GM18499 (cell line): ENCODE results near the gene D2HGDH.
"Not testable (repeated sequence)": the region's sequence is repeated elsewhere in the genome, so short reads cannot be mapped to it uniquely, and the experiment has no call there.

Source experiments
- ATAC-seq: cut with Tn5 transposase; IDR thresholded peaks from one replicate; pipeline ENCODE4 v1.9.1; 2021; ENCODE audit warnings: moderate number of reproducible peaks; ENCODE audit not compliant: insufficient read depth, unreplicated experiment

The D2HGDH gene

GRCh38 chr2:241803387-241804325 is 69.2 kb downstream of the D2HGDH start:
- ATAC-seq = no peak

DNA sequence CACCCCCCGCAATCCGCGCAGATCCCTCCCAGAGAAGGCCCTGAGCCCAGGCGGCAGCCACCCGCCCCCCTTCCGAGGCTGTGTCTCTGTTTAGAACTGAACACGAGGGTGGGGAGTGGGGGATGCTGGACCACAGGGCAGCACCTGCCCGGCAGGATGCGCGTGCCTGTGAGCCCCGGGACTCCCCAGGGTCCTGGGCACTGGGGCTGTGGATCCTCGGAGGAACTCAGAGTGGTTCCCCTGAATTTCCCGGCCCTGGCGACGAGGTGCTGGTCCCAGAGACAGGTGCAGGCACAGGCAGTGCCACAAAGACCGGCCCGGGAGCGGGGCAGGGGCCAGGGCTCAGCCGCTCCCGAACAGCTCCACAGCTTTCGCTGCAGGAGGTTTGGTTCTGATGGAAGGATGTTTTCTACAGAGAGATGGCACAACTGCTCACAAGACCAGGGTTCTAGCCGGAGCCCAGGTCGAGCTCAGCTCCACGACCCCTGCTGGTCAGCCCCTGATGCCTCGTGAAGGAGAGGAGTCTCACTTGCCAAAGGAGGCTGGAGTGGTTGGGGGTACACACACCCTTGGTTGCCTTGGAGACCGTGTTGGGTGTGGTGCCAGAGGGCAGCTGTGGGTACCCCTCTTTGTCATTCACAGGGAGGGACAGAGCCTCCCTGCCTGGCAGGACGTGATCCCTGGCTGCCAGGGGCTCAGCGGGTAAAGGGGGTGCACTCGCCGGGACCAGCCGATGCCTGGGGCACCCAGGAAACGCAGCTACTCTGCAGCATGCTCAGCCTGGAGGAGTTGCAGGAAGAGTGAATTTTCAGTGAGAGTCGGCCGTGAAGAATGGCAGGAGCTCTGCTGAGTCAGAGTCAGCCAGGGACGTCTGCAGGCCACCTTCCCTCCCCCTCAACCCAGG is 70.1 kb downstream of the D2HGDH start:
- no peak for ATAC-seq

GRCh38 chr2:241806217-241806616 is 71.8 kb downstream of the D2HGDH start:
- not testable (repeated sequence) for ATAC-seq

DNA sequence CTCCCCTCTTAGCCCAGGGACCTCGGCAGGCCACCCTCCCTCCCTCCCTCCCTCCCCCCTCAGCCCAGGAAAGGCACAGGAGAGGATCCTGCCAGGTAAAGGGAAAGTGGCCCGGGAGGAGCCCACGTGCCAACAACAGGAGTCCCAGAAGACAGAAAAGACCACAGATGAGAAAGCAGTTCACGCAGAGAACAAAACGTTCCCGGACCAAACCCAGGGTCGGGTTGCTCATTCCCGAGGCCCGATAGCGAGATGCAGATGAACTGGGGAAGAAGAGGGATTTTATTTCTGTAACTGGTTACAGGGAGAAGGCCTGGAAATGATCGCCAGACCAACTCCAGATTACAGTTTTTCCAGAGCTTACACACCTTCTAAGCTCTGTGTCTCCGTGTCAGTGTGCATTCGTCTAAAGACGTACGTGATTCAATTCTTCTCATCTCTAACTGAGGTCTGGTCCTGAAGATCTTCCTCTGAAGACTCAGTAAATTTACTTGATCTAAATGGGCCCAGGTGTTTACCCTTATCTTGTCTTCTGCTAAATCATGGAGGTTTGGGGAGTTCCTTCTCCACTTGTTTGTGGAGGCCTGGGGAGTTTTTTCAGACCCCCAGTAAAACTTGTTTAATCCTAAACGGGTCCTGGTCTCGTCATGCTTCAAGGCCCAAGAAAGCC is 73.8 kb downstream of the D2HGDH start:
- no peak for ATAC-seq

GRCh38 chr2:241808721-241809382 is 74.4 kb downstream of the D2HGDH start, which contains the start of gene NEU4:
Gene NEU4 (plus strand): TSS chr2:241809193. CDS start chr2:241814485, 5,292 bp downstream.
- ATAC-seq = no peak

DNA sequence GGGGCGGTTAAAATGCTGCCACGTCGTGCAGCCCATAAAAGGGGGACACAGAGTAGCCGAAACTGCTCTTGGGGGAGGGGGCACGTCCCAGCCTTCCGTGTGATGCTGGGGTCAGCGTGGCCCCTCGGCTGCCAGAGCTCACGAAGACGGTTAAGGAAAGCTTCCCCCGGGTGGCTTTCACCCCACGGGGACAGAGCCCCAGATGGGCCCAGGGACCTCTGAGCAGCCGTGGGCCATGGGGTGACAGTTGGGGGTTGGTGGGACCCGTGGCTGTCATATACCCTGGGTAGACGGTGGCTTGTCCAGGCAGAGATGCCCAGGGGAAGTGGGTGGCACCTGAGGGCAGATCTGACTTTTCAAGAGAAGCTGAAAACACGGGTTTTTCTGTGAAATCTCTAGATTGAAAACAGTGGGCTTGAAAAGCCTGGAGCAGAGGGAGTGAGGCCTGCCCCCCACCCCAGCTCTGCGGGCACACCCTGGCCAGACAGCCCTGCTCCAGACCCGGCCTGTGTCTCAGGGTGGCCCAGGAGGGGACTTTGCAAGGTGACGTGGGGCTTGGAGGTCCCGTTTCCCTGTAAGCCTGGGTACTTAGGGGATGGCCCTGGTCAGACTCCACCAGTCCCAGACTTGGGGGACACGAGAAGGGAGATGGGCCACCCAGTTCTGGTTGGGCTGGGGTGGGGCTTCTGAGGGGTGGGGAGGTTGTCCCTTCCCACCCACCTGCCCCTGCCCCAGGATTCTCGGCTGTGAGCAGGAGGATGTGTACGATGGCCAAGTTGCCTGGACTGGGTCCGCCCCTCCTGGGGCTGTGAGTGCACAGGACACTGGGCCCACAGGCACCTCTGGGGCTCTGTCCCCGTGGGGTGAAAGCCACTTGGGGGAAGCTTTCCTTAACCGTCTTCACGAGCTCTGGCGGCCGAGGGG is 75.2 kb downstream of the D2HGDH start:
- ATAC-seq = no peak

DNA sequence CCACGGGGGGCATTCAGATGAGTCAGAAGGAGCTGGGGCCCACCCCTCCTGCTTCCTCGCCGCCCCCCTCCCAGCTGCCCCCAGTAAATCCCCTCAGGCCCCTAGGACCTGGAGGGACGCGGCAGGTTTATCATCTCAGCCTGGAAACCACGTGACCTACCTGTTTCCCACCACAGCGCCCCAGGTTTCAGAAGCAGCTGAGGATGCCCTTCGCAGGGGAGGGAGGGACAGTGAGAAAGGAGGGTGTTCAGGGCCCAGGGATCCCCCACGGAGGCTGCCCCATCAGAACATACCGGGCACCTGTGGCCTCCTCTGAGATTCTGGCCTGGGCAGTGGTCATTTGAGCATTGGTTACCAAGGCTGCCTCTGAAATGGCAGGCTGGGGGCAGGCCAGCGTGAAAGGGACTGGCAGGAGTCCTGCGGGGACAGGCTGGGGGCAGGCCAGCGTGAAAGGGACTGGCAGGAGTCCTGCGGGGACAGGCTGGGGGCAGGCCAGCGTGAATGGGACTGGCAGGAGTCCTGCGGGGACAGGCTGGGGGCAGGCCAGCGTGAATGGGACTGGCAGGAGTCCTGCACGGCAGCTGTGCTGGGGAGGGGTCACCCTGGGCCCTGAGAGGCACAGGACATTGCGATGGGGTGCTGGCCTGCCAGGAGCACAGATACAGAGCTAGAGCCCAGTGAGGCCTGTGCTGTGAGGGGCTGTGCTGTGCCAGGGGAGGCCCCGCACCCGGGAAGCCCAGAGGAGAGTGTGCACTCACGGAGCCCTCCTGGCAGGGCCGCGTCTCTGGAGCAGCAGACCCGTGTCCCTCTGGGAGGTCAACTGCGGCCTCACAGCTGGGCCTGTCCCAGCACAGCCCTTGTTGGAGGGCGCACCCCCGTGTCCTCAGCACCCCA is 76.1 kb downstream of the D2HGDH start:
- no peak for ATAC-seq

- ATAC-seq = no peak
These were observed 76.9 kb downstream of the D2HGDH start for GRCh38 chr2:241811201-241811951.

DNA sequence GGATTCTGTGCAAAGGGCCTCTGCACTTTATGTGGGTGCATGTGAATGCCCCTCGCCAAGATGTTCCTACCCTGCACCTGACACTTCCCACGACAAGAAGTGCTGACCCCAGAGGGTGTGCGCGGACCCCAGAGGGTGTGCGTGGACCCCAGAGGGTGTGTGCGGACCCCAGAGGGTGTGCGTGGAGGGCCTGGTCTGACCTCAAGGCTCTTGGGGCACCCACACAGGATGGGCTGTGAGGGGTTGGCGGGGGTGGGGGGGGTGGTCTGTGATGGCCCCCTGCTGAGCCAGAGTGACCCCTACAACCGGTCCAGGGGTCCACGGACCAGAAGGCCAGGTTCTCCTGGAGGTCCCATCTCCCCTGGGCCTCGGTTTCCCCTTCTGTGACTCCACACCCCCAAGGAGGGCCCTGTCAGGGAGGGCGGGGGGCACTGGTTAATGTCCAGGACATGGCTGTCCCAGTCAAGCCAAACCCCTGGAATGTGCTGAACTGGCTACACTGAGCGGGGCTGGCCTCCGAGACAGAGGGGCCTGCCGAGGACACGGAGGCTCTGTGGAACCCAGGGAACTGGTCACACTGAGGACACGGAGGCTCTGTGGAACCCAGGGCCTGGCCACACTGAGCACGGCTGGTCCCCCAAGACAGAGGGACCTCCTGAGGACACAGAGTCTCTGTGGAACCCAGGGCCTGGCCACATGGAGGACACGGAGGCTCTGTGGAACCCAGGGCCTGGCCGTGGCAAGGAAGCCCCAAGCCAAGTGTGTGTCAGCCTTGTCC is 77.7 kb downstream of the D2HGDH start:
- ATAC-seq = no peak

GRCh38 chr2:241812730-241813643 is 78.6 kb downstream of the D2HGDH start:
- ATAC-seq = no peak

DNA sequence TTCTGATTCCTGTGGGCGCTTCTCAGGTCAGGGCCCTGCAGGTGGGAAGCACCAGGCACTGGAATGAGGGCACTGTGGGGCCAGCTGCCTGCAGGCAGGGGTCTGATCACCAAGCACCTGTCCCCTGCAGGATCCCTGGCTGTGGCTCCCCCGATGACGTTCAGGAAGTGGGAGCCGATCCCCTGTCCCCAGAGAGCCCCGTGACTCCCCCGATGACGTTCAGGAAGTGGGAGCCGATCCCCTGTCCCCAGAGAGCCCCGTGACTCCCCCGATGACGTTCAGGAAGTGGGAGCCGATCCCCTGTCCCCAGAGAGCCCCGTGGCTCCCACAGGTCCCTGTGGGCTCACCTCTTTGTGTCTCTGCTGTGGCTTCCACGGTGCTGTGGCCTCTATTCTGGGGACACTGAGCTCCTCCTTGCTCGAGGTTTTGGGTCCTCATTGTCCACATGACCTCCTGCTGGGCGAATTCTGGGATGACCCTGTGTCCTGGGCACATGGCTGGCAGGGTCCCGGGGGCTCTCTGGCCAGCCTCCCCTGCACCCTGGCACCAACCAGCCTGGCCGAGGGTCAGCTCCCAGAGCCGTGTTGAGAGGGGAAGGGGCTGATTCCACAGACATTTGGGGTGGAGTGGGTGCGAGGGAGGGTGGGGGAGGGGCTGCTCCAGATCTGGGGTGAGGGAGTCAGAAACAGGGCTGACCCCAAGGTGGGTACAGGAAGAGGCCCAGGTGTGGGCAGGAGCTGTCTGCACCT is 79.4 kb downstream of the D2HGDH start:
- ATAC-seq = no peak

DNA sequence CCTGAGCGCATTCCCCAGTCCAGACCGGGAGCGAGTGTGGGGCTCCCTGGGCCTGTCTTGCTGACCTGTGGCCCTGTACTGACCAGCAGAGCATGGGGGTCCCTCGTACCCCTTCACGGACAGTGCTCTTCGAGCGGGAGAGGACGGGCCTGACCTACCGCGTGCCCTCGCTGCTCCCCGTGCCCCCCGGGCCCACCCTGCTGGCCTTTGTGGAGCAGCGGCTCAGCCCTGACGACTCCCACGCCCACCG is 79.9 kb downstream of the D2HGDH start:
- no peak for ATAC-seq

GRCh38 chr2:241814643-241815476 is 80.4 kb downstream of the D2HGDH start:
- ATAC-seq = no peak
